ENCODE measurements around the gene SDR42E1. TPM values are rescaled to one million over a fixed set of nuclear protein-coding genes. Genes with fewer than 3 reads are reported as not detected.

SDR42E1 gene
- total and polyA plus RNA-seq, 2 of the 8 experiments (the other 6 are each of a cell fraction or from before 2014, with no cell fraction given) = 0.03 TPM; not detected in 1

- TF ChIP-seq SIX5 (IDR thresholded peaks at IDR 0.05; ENCODE audit: low read depth, low read length) = no peak
- TF ChIP-seq SP2 (IDR thresholded peaks at IDR 0.05; ENCODE audit: low read length) = no peak
- TF ChIP-seq HDAC6 (IDR thresholded peaks at IDR 0.05; ENCODE audit: low read depth, low read length) = no peak
- TF ChIP-seq BACH1 (IDR thresholded peaks at IDR 0.05; ENCODE audit: low read length) = no peak
- no peak for TF ChIP-seq ATF3 (IDR thresholded peaks at IDR 0.05; ENCODE audit: insufficient read depth, low read depth, low read length)
- TF ChIP-seq RNF2 (IDR thresholded peaks at IDR 0.05; ENCODE audit: borderline replicate concordance, low read depth, low read length, missing control alignments, poor library complexity, severe bottlenecking) = no peak
- TF ChIP-seq TEAD4 (IDR thresholded peaks at IDR 0.05; ENCODE audit: low read depth, low read length) = no peak
- TF ChIP-seq YY1 (IDR thresholded peaks at IDR 0.05; ENCODE audit: low read depth, low read length) = no peak
Observed at GRCh38 chr16:82019535-82019934, 8.3 kb upstream of the SDR42E1 start (continued).

All from H1 (cell line).